IMR-90 (cell line): ENCODE measurements around the gene PRKACA. TPM values are rescaled to one million over a fixed set of nuclear protein-coding genes. Genes with fewer than 3 reads are reported as not detected.

Experiments
- ATAC-seq: fragments of 200-7000 bp; cut with Tn5 transposase; 2 replicates; pipeline ENCODE4 v1.9.1; 2020; ENCODE audit warnings: low read depth, mild to moderate bottlenecking, moderate library complexity
- BruUV-seq: library from RNA; stranded (reverse); fragments of 400-500 nt; replicated peaks from 2 replicates; lab custom pipeline; 2021; lab: Mats Ljungman, UMichigan
- CTCF ChIA-PET: fragments of 300-600 bp; formaldehyde crosslinking; extraction: SDS; loops from one replicate; lab custom pipeline; 2021; ENCODE audit warnings: antibody characterized with exemption; lab: Yijun Ruan, JAX
- POLR2A ChIA-PET: fragments of 300-600 bp; sonication (Branson Sonifier 250); formaldehyde crosslinking; loops from one replicate; lab custom pipeline; 2022; ENCODE audit warnings: antibody characterized with exemption; ENCODE audit not compliant: unreplicated experiment; lab: Charles Lee
- DNase-seq: peaks from one replicate; pipeline ENCODE4 v3.0.0; 2013
- H2AFZ ChIP-seq: replicated peaks from 2 replicates; pipeline ENCODE3; 2013; ENCODE audit warnings: low read length, mild to moderate bottlenecking; ENCODE audit not compliant: poor library complexity
- H2AK5ac ChIP-seq: 2 replicates; pipeline ENCODE4 v1.6.1; 2013; ENCODE audit warnings: low read depth, low read length, inconsistent platforms
- H2AK9ac ChIP-seq: replicated peaks from 2 replicates; pipeline ENCODE3; 2013; ENCODE audit warnings: mild to moderate bottlenecking, low read depth, low read length, moderate library complexity; ENCODE audit not compliant: poor library complexity
- H2BK120ac ChIP-seq: 2 replicates; pipeline ENCODE4 v1.6.1; 2013; ENCODE audit warnings: low read depth, low read length, inconsistent platforms
- H2BK15ac ChIP-seq: 3 replicates; pipeline ENCODE4 v1.6.1; 2013; ENCODE audit warnings: low read depth, low read length, inconsistent platforms
- H2BK20ac ChIP-seq: 2 replicates; pipeline ENCODE4 v1.6.1; 2013; ENCODE audit warnings: low read depth, mild to moderate bottlenecking, inconsistent platforms, low read length, moderate library complexity
- H2BK5ac ChIP-seq: 2 replicates; pipeline ENCODE4 v1.6.1; 2013; ENCODE audit warnings: mild to moderate bottlenecking, low read depth, low read length, inconsistent platforms; ENCODE audit not compliant: poor library complexity, severe bottlenecking
- H3K14ac ChIP-seq: replicated peaks from 2 replicates; pipeline ENCODE4 v1.6.1; 2013; ENCODE audit warnings: low read depth, low read length, inconsistent platforms
- H3K18ac ChIP-seq: 2 replicates; pipeline ENCODE4 v1.6.1; 2013; ENCODE audit warnings: low read depth, low read length, control low read depth
- H3K23ac ChIP-seq: 2 replicates; pipeline ENCODE4 v1.6.1; 2013; ENCODE audit warnings: low read depth, low read length, inconsistent platforms
- H3K27ac ChIP-seq: 2 replicates; pipeline ENCODE4 v1.5.1; 2013; ENCODE audit warnings: mild to moderate bottlenecking, control low read depth, low read length; ENCODE audit not compliant: insufficient read depth
- H3K27me3 ChIP-seq: 2 replicates; pipeline ENCODE4 v1.6.1; 2013; ENCODE audit warnings: low read length; ENCODE audit not compliant: control insufficient read depth, insufficient read depth
- H3K36me3 ChIP-seq: 2 replicates; pipeline ENCODE4 v1.6.1; 2013; ENCODE audit warnings: low read length, mixed read lengths; ENCODE audit not compliant: control insufficient read depth, insufficient read depth
- H3K4ac ChIP-seq: 2 replicates; pipeline ENCODE4 v1.6.1; 2013; ENCODE audit warnings: low read depth, low read length, inconsistent platforms
- H3K4me1 ChIP-seq: 2 replicates; pipeline ENCODE4 v1.6.1; 2013; ENCODE audit warnings: low read length, mixed read lengths; ENCODE audit not compliant: control insufficient read depth, insufficient read depth
- H3K4me2 ChIP-seq: 2 replicates; pipeline ENCODE4 v1.6.1; 2013; ENCODE audit warnings: low read depth, mild to moderate bottlenecking, control low read depth, low read length, moderate library complexity
- H3K4me3 ChIP-seq: 2 replicates; pipeline ENCODE4 v1.5.1; 2013; ENCODE audit warnings: low read depth, mild to moderate bottlenecking, control low read depth, low read length, moderate library complexity; ENCODE audit not compliant: insufficient read depth
- H3K56ac ChIP-seq: 2 replicates; pipeline ENCODE4 v1.6.1; 2013; ENCODE audit warnings: low read length, inconsistent platforms; ENCODE audit not compliant: insufficient read depth; ENCODE audit errors: extremely low read depth
- H3K79me1 ChIP-seq, 2 experiments: 2 replicates each; pipeline ENCODE4 v1.6.1; 2013; ENCODE audit warnings: low read length in 2 of 2, inconsistent platforms in 1 of 2, low read depth in 1 of 2
- H3K9ac ChIP-seq: 2 replicates; pipeline ENCODE4 v1.6.1; 2013; ENCODE audit warnings: low read depth, low read length, control low read depth
- H3K9me1 ChIP-seq: 2 replicates; pipeline ENCODE4 v1.6.1; 2013; ENCODE audit warnings: low read length, inconsistent platforms; ENCODE audit not compliant: insufficient read depth
- H3K9me3 ChIP-seq: 2 replicates; pipeline ENCODE4 v1.6.1; 2013; ENCODE audit warnings: low read length; ENCODE audit not compliant: control insufficient read depth, insufficient read depth
- H4K20me1 ChIP-seq: 2 replicates; pipeline ENCODE4 v1.6.1; 2013; ENCODE audit warnings: low read length, inconsistent platforms; ENCODE audit not compliant: insufficient read depth
- H4K5ac ChIP-seq: 2 replicates; pipeline ENCODE4 v1.6.1; 2013; ENCODE audit warnings: mild to moderate bottlenecking, low read depth, low read length, control low read depth
- H4K8ac ChIP-seq, 2 experiments: 2 replicates each; pipeline ENCODE4 v1.6.1; 2013; ENCODE audit warnings: low read depth in 2 of 2, low read length in 2 of 2, control low read depth in 1 of 2, inconsistent platforms in 1 of 2
- H4K91ac ChIP-seq: 2 replicates; pipeline ENCODE4 v1.6.1; 2013; ENCODE audit warnings: low read depth, low read length, inconsistent platforms; ENCODE audit not compliant: insufficient read depth
- BHLHE40 ChIP-seq: fragments of 150-350 bp; IDR thresholded peaks from 2 replicates; pipeline ENCODE4 v1.6.1; 2016; ENCODE audit warnings: mild to moderate bottlenecking, low read depth, low read length
- CHD1 ChIP-seq: IDR thresholded peaks from 2 replicates; pipeline ENCODE4 v1.6.1; 2012; ENCODE audit warnings: low read depth, low read length, improper control_type of control experiment
- CTCF ChIP-seq: conservative IDR thresholded peaks from 2 replicates; pipeline ENCODE4 v1.5.1; 2012; ENCODE audit warnings: mild to moderate bottlenecking, low read depth, low read length, improper control_type of control experiment
- MAFK ChIP-seq: IDR thresholded peaks from 2 replicates; pipeline ENCODE4 v1.6.1; 2012; ENCODE audit warnings: low read depth, low read length, improper control_type of control experiment
- MXI1 ChIP-seq: IDR thresholded peaks from 2 replicates; pipeline ENCODE4 v1.6.1; 2012; ENCODE audit warnings: low read depth, mild to moderate bottlenecking, low read length, moderate library complexity, borderline replicate concordance
- NFE2L2 ChIP-seq: fragments of 150-350 bp; IDR thresholded peaks from 2 replicates; pipeline ENCODE4 v1.6.1; 2016; ENCODE audit warnings: low read depth, mild to moderate bottlenecking, low read length
- RAD21 ChIP-seq: IDR thresholded peaks from 2 replicates; pipeline ENCODE4 v1.6.1; 2012; ENCODE audit warnings: low read length, improper control_type of control experiment
- WGBS, 2 experiments: methylation state at CpG; one replicate each; pipeline versions ENCODE4 v1.1.5 to v1.1.7; 2013; ENCODE audit warnings: missing lambda C conversion rate in 2 of 2; ENCODE audit not compliant: insufficient read length in 1 of 2; ENCODE audit errors: extremely low coverage in 2 of 2; 5-methylcytosine and 5-hydroxymethylcytosine counted together
- dilution Hi-C: fragments of 300-500 bp; cut with HindIII; formaldehyde crosslinking; loops from one replicate; pipeline ENCODE4 v1.14.3; 2018; ENCODE audit warnings: low sequenced_read_pairs; ENCODE audit not compliant: unreplicated experiment
- in situ Hi-C: fragments of 300-500 bp; cut with MboI; formaldehyde crosslinking; loops from 3 replicates; pipeline ENCODE4 v1.14.3; 2019; ENCODE audit warnings: low sequenced_read_pairs, inconsistent platforms, mixed read lengths
- intact Hi-C: fragments of 100-400 bp; cut with micrococcal nuclease; formaldehyde crosslinking; loops from 2 replicates; pipeline ENCODE4 v1.10.0; 2022
- polyA plus RNA-seq, 3 experiments: library from polyadenylated mRNA; depleted of rRNA; stranded (reverse); fragments of >200 nt; gene quantifications; 2 replicates each; pipeline ENCODE4 v1.2.3, GENCODE V29; 2012; ENCODE audit warnings: low replicate concordance in 1 of 3
- total RNA-seq: library from RNA; depleted of rRNA; stranded (reverse); fragments of >200 nt; gene quantifications from 2 replicates; pipeline ENCODE4 v1.2.3, GENCODE V29; 2012

Gene PRKACA
- total and polyA plus RNA-seq, 2 of the 4 experiments (the other 2 are of a cell fraction), result 18.1 to 94.5 TPM

GRCh38 chr19:14162871-14163297 is 45.3 kb upstream of the PRKACA start:
- no peak overlapping the region for H3K4ac ChIP-seq
- no peak overlapping the region for H2AK9ac ChIP-seq
- ChIA-PET POLR2A (no interaction called here), CTCF (no interaction called here)
- H3K9me1 ChIP-seq, result no peaks in the 10 kb centered on the region
- peaks cover 2% of the 10 kb centered on the region; the same call in 1 of the 2 replicates for H3K36me3 ChIP-seq
- no peak overlapping the region for H2BK5ac ChIP-seq
- H3K9ac ChIP-seq, result no peak overlapping the region
- no peak overlapping the region for H3K4me3 ChIP-seq
- BruUV-seq, result no TSS peak
- in situ Hi-C loops (no loop called here), dilution Hi-C loops (no loop called here), intact Hi-C loops (no loop called here)
- no peak overlapping the region for H3K4me2 ChIP-seq
- H2AFZ ChIP-seq, result peak overlapping the region; percentile 63
- H4K8ac ChIP-seq, result no peak overlapping the region
- H3K23ac ChIP-seq, result no peak overlapping the region
- no peaks in the 10 kb centered on the region for H3K79me1 ChIP-seq
- ATAC-seq (no peak), DNase-seq (no peak)
- no peak for TF ChIP-seq NFE2L2
- TF ChIP-seq CTCF, result no peak
- TF ChIP-seq CHD1, result no peak
- TF ChIP-seq MXI1, result no peak
- no peak for TF ChIP-seq MAFK
- TF ChIP-seq BHLHE40, result no peak
- TF ChIP-seq RAD21, result no peak
- peaks cover 3% of the 10 kb centered on the region; the same call in 1 of the 2 replicates for H3K27me3 ChIP-seq
- H4K91ac ChIP-seq, result no peak overlapping the region
- H4K20me1 ChIP-seq, result no peaks in the 10 kb centered on the region
- no peaks in the 10 kb centered on the region; the same call in 1 of the 2 replicates for H3K4me1 ChIP-seq
- H2BK120ac ChIP-seq, result no peak overlapping the region
- no peak overlapping the region for H4K5ac ChIP-seq
- H2BK15ac ChIP-seq, result no peak overlapping the region
- H3K14ac ChIP-seq, result no peak overlapping the region
- no peak overlapping the region for H3K18ac ChIP-seq
- H3K27ac ChIP-seq, result no peak overlapping the region
- no peak overlapping the region for H3K56ac ChIP-seq
- WGBS, 2 experiments, result 98% methylated on average over 36 of the region's 38 CpGs; no CpG with 5 or more reads in 1 of the 2 experiments
- no peak overlapping the region for H2AK5ac ChIP-seq
- H3K9me3 ChIP-seq, result no peaks in the 10 kb centered on the region
- no peak overlapping the region for H2BK20ac ChIP-seq
